Trophoblast cell (in vitro differentiated cells and primary cell): ENCODE measurements around the gene ZC2HC1B.

Experiments
- DNase-seq, 2 donors: peaks; one replicate each; pipeline ENCODE4 v3.0.0-alpha.2; 2016
- H2AFZ ChIP-seq: 2 replicates; pipeline ENCODE4 v1.6.1; 2013; ENCODE audit warnings: low read length, moderate library complexity, mild to moderate bottlenecking; ENCODE audit not compliant: insufficient read depth, poor library complexity
- H2AK5ac ChIP-seq: 2 replicates; pipeline ENCODE4 v1.6.1; 2013; ENCODE audit warnings: mild to moderate bottlenecking, low read length
- H2BK120ac ChIP-seq: 2 replicates; pipeline ENCODE4 v1.6.1; 2013; ENCODE audit warnings: low read length, mild to moderate bottlenecking, moderate library complexity; ENCODE audit not compliant: insufficient read depth, poor library complexity
- H2BK12ac ChIP-seq: 2 replicates; pipeline ENCODE4 v1.6.1; 2013; ENCODE audit warnings: mild to moderate bottlenecking, low read length, moderate library complexity
- H2BK5ac ChIP-seq: 2 replicates; pipeline ENCODE4 v1.6.1; 2013; ENCODE audit warnings: low read length, low read depth, moderate library complexity, mild to moderate bottlenecking; ENCODE audit not compliant: poor library complexity
- H3K14ac ChIP-seq: 2 replicates; pipeline ENCODE4 v1.6.1; 2013; ENCODE audit warnings: mild to moderate bottlenecking, low read length
- H3K18ac ChIP-seq: 2 replicates; pipeline ENCODE4 v1.6.1; 2013; ENCODE audit warnings: mild to moderate bottlenecking, low read length
- H3K23ac ChIP-seq: 2 replicates; pipeline ENCODE4 v1.6.1; 2013; ENCODE audit warnings: low read length
- H3K27ac ChIP-seq: 2 replicates; pipeline ENCODE4 v1.5.1; 2013; ENCODE audit warnings: low read depth, mild to moderate bottlenecking, inconsistent platforms, low read length, moderate library complexity
- H3K27me3 ChIP-seq: 2 replicates; pipeline ENCODE4 v1.6.1; 2013; ENCODE audit warnings: inconsistent platforms, mild to moderate bottlenecking, low read length, moderate library complexity; ENCODE audit not compliant: insufficient read depth
- H3K36me3 ChIP-seq, 2 experiments: 1 replicate in 1 of 2; 2 replicates in 1 of 2; pipeline ENCODE4 v1.6.1; 2013; ENCODE audit warnings: low read length in 2 of 2, mild to moderate bottlenecking in 2 of 2, moderate library complexity in 1 of 2; ENCODE audit not compliant: insufficient read depth in 2 of 2, control insufficient read depth in 1 of 2
- H3K4ac ChIP-seq: 2 replicates; pipeline ENCODE4 v1.6.1; 2013; ENCODE audit warnings: low read depth, mild to moderate bottlenecking, low read length, moderate library complexity
- H3K4me1 ChIP-seq, 2 experiments: 1 replicate in 1 of 2; 2 replicates in 1 of 2; pipeline ENCODE4 v1.6.1; 2013; ENCODE audit warnings: low read length in 2 of 2, mild to moderate bottlenecking in 2 of 2, moderate library complexity in 1 of 2; ENCODE audit not compliant: insufficient read depth in 2 of 2, control insufficient read depth in 1 of 2
- H3K4me2 ChIP-seq: 2 replicates; pipeline ENCODE4 v1.6.1; 2013; ENCODE audit warnings: inconsistent platforms, mild to moderate bottlenecking, low read length, moderate library complexity
- H3K4me3 ChIP-seq: 2 replicates; pipeline ENCODE4 v1.5.1; 2013; ENCODE audit warnings: mild to moderate bottlenecking, low read depth, low read length, inconsistent platforms
- H3K79me1 ChIP-seq: one replicate; pipeline ENCODE4 v1.6.1; 2013; ENCODE audit warnings: low read length
- H3K79me2 ChIP-seq: 2 replicates; pipeline ENCODE4 v1.6.1; 2013; ENCODE audit warnings: low read length, mild to moderate bottlenecking; ENCODE audit not compliant: control insufficient read depth, insufficient read depth, poor library complexity
- H3K9ac ChIP-seq: 2 replicates; pipeline ENCODE4 v1.6.1; 2013; ENCODE audit warnings: mild to moderate bottlenecking, low read length
- H3K9me3 ChIP-seq: 2 replicates; pipeline ENCODE4 v1.6.1; 2013; ENCODE audit warnings: low read depth, mild to moderate bottlenecking, control low read depth, inconsistent platforms, low read length; ENCODE audit not compliant: insufficient read depth
- H4K12ac ChIP-seq: 2 replicates; pipeline ENCODE4 v1.6.1; 2013; ENCODE audit warnings: low read depth, mild to moderate bottlenecking, low read length, moderate library complexity
- H4K8ac ChIP-seq: 2 replicates; pipeline ENCODE4 v1.6.1; 2013; ENCODE audit warnings: low read depth, mild to moderate bottlenecking, low read length, moderate library complexity
- H4K91ac ChIP-seq: one replicate; pipeline ENCODE4 v1.6.1; 2013; ENCODE audit warnings: low read depth, mild to moderate bottlenecking, low read length, moderate library complexity
- WGBS: extraction: QIAGEN DNeasy Blood & Tissue Kit; methylation state at CpG from one replicate; pipeline ENCODE4 v1.1.7; 2013; ENCODE audit warnings: missing lambda C conversion rate; ENCODE audit not compliant: insufficient read length, insufficient coverage; ENCODE audit errors: extremely low coverage; 5-methylcytosine and 5-hydroxymethylcytosine counted together

ZC2HC1B gene

GRCh38 chr6:143964674-143965081 lies 100.4 kb downstream of the ZC2HC1B start:
- Histone ChIP-seq H3K23ac (no peak overlapping the region), H3K14ac (no peak overlapping the region), H3K27me3 (peaks cover 40% of the 10 kb centered on the region), H3K4me2 (no peak overlapping the region), H3K79me1 (no peaks in the 10 kb centered on the region), H2BK5ac (no peak overlapping the region), H3K4ac (no peak overlapping the region), H2AK5ac (no peak overlapping the region), H3K4me1 (no peaks in the 10 kb centered on the region), H3K9ac (no peak overlapping the region), H2BK120ac (no peak overlapping the region), H3K79me2 (no peaks in the 10 kb centered on the region), H4K12ac (no peak overlapping the region), H4K8ac (no peak overlapping the region), H2BK12ac (no peak overlapping the region), H3K18ac (no peak overlapping the region), H4K91ac (no peak overlapping the region), H3K4me3 (no peak overlapping the region), H2AFZ (no peak overlapping the region), H3K27ac (no peak overlapping the region), H3K9me3 (peaks cover 1% of the 10 kb centered on the region), H3K36me3 (no peaks in the 10 kb centered on the region)
- DNase-seq, result no peak
- WGBS, result no CpG with 5 or more reads among the region's 6 CpGs

DNA sequence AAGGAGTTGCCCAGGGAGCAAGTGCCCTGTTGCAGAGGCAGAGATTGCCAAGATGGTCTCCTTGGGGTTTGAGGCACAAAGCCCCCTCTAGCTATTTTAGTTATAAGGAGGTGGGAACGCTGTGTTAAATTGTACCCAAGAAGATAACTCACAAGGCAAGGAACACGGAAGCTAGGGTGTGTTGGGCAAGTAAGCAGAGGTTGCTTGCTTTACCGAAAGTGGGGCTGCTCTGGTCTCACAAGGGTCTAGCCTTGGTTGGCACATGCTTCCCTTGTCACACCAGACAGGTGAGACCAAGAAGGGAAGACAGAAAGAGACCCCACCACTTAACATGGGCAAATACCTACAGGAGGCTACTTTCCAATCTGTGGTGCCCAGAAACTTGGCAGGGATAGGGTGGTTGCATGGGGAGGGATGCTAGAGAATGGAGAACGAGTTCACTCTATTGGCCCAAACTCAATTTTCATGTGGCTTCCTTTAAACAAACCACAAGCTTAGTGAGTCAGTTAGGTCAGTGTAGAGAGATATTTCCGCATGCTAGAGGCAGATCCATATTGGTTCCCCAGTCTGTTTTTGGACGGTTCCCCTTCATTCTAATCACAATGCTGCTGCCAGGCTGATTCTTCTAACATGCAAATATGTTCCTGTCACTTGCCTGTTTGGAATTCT lies 101.4 kb downstream of the ZC2HC1B start:
- Histone ChIP-seq H2AK5ac (no peak overlapping the region), H2BK12ac (no peak overlapping the region), H4K91ac (no peak overlapping the region), H2BK120ac (no peak overlapping the region), H3K4me1 (no peaks in the 10 kb centered on the region), H3K79me2 (no peaks in the 10 kb centered on the region), H3K4ac (no peak overlapping the region), H3K36me3 (no peaks in the 10 kb centered on the region), H4K8ac (no peak overlapping the region), H3K23ac (no peak overlapping the region), H3K27me3 (peaks cover 33% of the 10 kb centered on the region), H3K14ac (no peak overlapping the region), H3K9ac (no peak overlapping the region), H2BK5ac (no peak overlapping the region), H2AFZ (no peak overlapping the region), H3K4me3 (no peak overlapping the region), H3K4me2 (no peak overlapping the region), H3K9me3 (peaks cover 1% of the 10 kb centered on the region), H4K12ac (no peak overlapping the region), H3K27ac (no peak overlapping the region), H3K18ac (no peak overlapping the region), H3K79me1 (no peaks in the 10 kb centered on the region)
- no CpG with 5 or more reads among the region's 6 CpGs for WGBS
- no peak for DNase-seq

- no CpG with 5 or more reads among the region's 1 CpG for WGBS
- H4K8ac ChIP-seq, result no peak overlapping the region
- peaks cover 1% of the 10 kb centered on the region for H3K9me3 ChIP-seq
- no peaks in the 10 kb centered on the region for H3K4me1 ChIP-seq
- H3K27ac ChIP-seq, result no peak overlapping the region
- no peak overlapping the region for H3K4me3 ChIP-seq
- H3K27me3 ChIP-seq, result peaks cover 33% of the 10 kb centered on the region
- no peaks in the 10 kb centered on the region for H3K36me3 ChIP-seq
- no peak overlapping the region for H2AK5ac ChIP-seq
- no peak overlapping the region for H2AFZ ChIP-seq
- H2BK5ac ChIP-seq, result no peak overlapping the region
- H2BK12ac ChIP-seq, result no peak overlapping the region
- H3K18ac ChIP-seq, result no peak overlapping the region
- H3K4ac ChIP-seq, result no peak overlapping the region
- H3K23ac ChIP-seq, result no peak overlapping the region
- no peak for DNase-seq
- no peak overlapping the region for H4K12ac ChIP-seq
- no peak overlapping the region for H3K9ac ChIP-seq
- H2BK120ac ChIP-seq, result no peak overlapping the region
- H4K91ac ChIP-seq, result no peak overlapping the region
- no peaks in the 10 kb centered on the region for H3K79me2 ChIP-seq
- no peak overlapping the region for H3K4me2 ChIP-seq
- no peak overlapping the region for H3K14ac ChIP-seq
- H3K79me1 ChIP-seq, result no peaks in the 10 kb centered on the region
Observed at GRCh38 chr6:143966312-143966711, 102.0 kb downstream of the ZC2HC1B start.

DNA sequence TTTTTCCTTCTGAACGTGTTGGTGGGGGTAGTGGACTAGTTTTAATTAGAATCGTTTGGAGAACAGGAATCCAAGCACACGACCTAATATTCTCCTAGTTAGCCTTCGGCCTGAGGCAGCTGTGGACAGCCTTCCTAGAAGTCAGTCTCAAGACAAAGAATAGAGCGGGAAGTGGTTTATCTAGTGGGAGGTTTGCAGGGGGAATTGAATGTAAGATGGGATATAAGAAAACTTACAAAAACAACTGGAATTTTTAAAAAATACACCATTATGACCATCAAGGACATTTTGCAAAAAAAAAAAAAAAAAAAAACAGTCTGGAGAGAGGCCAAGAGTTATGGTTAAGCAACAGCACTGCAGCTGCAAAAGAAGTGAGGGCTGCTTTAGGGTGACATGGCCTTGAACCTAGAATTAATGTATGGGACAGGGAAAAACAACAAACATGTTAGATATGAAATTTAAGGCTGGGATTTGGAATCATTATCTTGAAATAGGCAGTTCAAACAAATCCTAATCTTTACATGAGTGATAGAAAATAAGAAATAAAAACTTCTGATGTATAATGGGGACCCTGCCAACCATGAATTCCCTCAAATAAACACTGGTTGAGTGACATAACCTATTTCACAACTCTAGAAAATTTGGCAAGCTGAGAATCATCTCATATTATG lies 103.6 kb downstream of the ZC2HC1B start:
- H2AFZ ChIP-seq, result no peak overlapping the region
- no peak overlapping the region for H3K4me2 ChIP-seq
- no peak overlapping the region for H3K4me3 ChIP-seq
- no peak overlapping the region for H3K23ac ChIP-seq
- peaks cover 0 to under 1% of the 10 kb centered on the region in 2 experiments for H3K4me1 ChIP-seq
- peaks cover 27% of the 10 kb centered on the region for H3K27me3 ChIP-seq
- peaks cover 1% of the 10 kb centered on the region for H3K9me3 ChIP-seq
- H4K91ac ChIP-seq, result no peak overlapping the region
- H2BK12ac ChIP-seq, result no peak overlapping the region
- no peak for DNase-seq
- H4K8ac ChIP-seq, result no peak overlapping the region
- no peak overlapping the region for H3K14ac ChIP-seq
- H2BK120ac ChIP-seq, result no peak overlapping the region
- H3K18ac ChIP-seq, result no peak overlapping the region
- H2BK5ac ChIP-seq, result no peak overlapping the region
- no peaks in the 10 kb centered on the region for H3K79me1 ChIP-seq
- no peak overlapping the region for H3K4ac ChIP-seq
- no peak overlapping the region for H2AK5ac ChIP-seq
- no peak overlapping the region for H4K12ac ChIP-seq
- no peaks in the 10 kb centered on the region for H3K79me2 ChIP-seq
- H3K36me3 ChIP-seq, result no peaks in the 10 kb centered on the region
- H3K9ac ChIP-seq, result no peak overlapping the region
- H3K27ac ChIP-seq, result no peak overlapping the region
- WGBS, result no CpG with 5 or more reads among the region's 5 CpGs
